Right ventricle myocardium superior (tissue), 1 donor: Measurements from ENCODE around the gene ERMP1. TPM values are rescaled to one million over a fixed set of nuclear protein-coding genes. Genes with fewer than 3 reads are reported as not detected.

ENCODE experiments used
- ATAC-seq: fragments of 200-7000 bp; cut with Tn5 transposase; one replicate; pipeline ENCODE4 v1.9.1; 2020; ENCODE audit warnings: mild to moderate bottlenecking; ENCODE audit not compliant: poor library complexity
- DNase-seq: peaks from one replicate; pipeline ENCODE4 v3.0.0-alpha.2; 2020
- intact Hi-C: fragments of 100-400 bp; cut with DNase I; formaldehyde crosslinking; loops from one replicate; pipeline ENCODE4 v1.11.2; 2022
- total RNA-seq: library from RNA; stranded (reverse); fragmentation: NEBNext Ultra II Directional; extraction: Animal tissue kit (Norgen Biotek cat#: 25700); gene quantifications from one replicate; pipeline ENCODE4 v1.2.1, GENCODE V29; 2021
- donor health status: DM: no; HTN: yes; CAD: no; lungs with severe emphysema.

Gene ERMP1
- total RNA-seq, 1 donor from 2014 or later = 19.3 TPM

- intact Hi-C loops = no loop called here
- ATAC-seq (no peak), DNase-seq (no peak)
Measured at GRCh38 chr9:5750569-5750968, 82.3 kb downstream of the ERMP1 start.

GRCh38 chr9:5749306-5749705, 83.6 kb downstream of the ERMP1 start:
- DNase-seq = no peak
- ATAC-seq = no peak
- intact Hi-C loops = no loop called here

GRCh38 chr9:5748438-5748837, 84.5 kb downstream of the ERMP1 start:
- intact Hi-C loops = no loop called here
- DNase-seq (no peak), ATAC-seq (no peak)

DNA sequence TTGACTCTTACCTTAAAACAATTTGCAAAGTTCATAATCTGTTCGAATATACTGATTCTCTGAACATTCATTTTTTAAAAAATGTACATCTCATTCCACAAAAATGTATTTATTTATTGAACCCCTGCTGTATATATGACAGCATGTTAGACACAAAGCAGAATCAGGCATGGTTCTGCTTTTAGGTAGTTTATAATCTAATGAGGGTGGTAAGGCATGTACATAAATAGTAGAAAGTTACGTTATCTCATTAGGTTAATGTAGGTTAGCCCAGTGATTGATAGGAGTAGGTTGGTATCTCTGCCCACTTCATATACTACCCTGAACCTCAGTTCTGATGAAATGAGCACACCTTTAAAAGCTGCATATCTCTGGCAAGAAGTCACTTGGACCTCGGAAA, 89.8 kb downstream of the ERMP1 start:
- intact Hi-C loops = no loop called here
- ATAC-seq = no peak
- no peak for DNase-seq

DNA sequence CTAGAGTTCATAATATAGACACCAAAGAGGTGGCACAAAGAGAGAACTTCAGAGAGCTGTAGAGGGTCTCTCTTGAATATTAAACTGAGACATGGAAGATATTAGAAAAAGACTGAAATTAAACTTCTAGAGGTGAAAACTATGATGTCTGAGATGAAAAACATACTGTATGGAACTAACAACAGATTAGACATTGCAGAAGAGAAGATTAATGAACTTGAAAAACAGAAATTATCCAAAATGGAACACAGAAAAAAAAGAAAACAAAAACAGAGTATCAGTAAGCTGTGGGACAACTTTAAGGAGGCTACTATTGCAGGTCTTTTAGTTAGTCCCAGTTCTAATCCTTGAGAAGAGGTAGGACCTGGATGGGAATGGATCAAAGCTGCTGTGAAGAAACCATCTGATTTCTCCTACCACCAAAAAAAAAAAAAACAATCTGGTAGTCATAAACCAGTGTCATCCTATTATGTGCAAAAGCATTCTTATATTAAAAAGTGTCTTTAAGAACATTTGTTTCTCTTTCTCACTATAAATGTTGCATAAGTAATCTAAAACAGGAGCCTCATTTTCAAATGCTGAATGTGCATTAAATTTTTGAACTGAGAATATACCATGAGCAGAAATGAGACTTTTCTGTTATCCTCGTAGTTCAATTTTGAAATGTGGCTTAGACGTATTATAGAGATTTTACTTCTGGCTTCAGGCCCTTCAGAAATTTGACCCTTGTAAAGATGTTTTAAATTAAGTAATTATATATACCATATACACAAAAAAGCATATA, 96.2 kb downstream of the ERMP1 start:
- intact Hi-C loops = no loop called here
- ATAC-seq = no peak
- DNase-seq = no peak

DNA sequence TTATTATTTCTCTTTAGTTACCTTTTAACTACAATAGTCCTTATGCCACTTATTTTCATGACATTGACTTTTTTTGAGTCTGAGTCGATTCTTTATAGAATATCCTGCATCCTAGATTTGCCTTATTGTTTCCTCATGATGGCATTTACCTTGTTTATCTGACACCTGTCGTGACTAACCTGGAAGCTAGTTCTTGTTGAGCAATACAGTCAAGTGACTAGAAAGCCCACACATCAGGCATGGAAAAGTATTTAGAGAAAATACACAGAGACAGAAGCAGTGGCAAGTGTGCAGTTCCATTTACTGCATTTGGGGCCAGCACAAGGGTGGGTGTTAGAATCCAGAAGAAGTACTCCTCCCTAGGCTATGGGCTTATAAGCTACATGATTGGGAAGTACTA, 97.8 kb downstream of the ERMP1 start:
- intact Hi-C loops = no loop called here
- no peak for ATAC-seq
- no peak for DNase-seq

Other genes starting within 250 kb of the ERMP1 start
- gene RIC1, start 204.0 kb downstream of the ERMP1 start, total RNA-seq = 7.3 TPM
- gene MLANA, start 57.8 kb upstream of the ERMP1 start, total RNA-seq = not detected
- gene RANBP6, start 182.5 kb upstream of the ERMP1 start, total RNA-seq = 20.5 TPM